ENCODE measurements around the gene CCNG2.

The CCNG2 gene

GRCh38 chr4:77179519-77179918, 22.5 kb downstream of the CCNG2 start:
- DNase-seq = no peak

- no peak for DNase-seq
Measured at GRCh38 chr4:77181720-77182119, 24.7 kb downstream of the CCNG2 start.

- no peak for DNase-seq
Measured at GRCh38 chr4:77183777-77184420, 26.9 kb downstream of the CCNG2 start.

GRCh38 chr4:77184974-77185373, 28.0 kb downstream of the CCNG2 start:
- DNase-seq = no peak

GRCh38 chr4:77185686-77186085, 28.7 kb downstream of the CCNG2 start:
- no peak for DNase-seq

- DNase-seq = no peak
Measured at GRCh38 chr4:77187322-77187721, 30.3 kb downstream of the CCNG2 start.

- DNase-seq = no peak
Measured at GRCh38 chr4:77188498-77189220, 31.7 kb downstream of the CCNG2 start.

GRCh38 chr4:77189412-77189811, 32.4 kb downstream of the CCNG2 start:
- DNase-seq = no peak

GRCh38 chr4:77190053-77190452, 33.0 kb downstream of the CCNG2 start:
- no peak for DNase-seq

- no peak for DNase-seq
Measured at GRCh38 chr4:77193046-77193445, 36.0 kb downstream of the CCNG2 start.

GRCh38 chr4:77193511-77194102, 36.6 kb downstream of the CCNG2 start:
- DNase-seq = peak; percentile 83

GRCh38 chr4:77194366-77194765, 37.4 kb downstream of the CCNG2 start:
- no peak for DNase-seq

GRCh38 chr4:77194989-77195388, 38.0 kb downstream of the CCNG2 start:
- DNase-seq = no peak

- no peak for DNase-seq
Measured at GRCh38 chr4:77196866-77197265, 39.9 kb downstream of the CCNG2 start.

GRCh38 chr4:77197361-77197760, 40.4 kb downstream of the CCNG2 start:
- no peak for DNase-seq

GRCh38 chr4:77197831-77198230, 40.8 kb downstream of the CCNG2 start:
- DNase-seq = no peak

- DNase-seq = no peak
Measured at GRCh38 chr4:77199276-77199675, 42.3 kb downstream of the CCNG2 start.

GRCh38 chr4:77199701-77200100, 42.7 kb downstream of the CCNG2 start:
- DNase-seq = no peak

GRCh38 chr4:77201343-77201742, 44.3 kb downstream of the CCNG2 start:
- no peak for DNase-seq

- DNase-seq = no peak
Measured at GRCh38 chr4:77201857-77202256, 44.9 kb downstream of the CCNG2 start.

GRCh38 chr4:77202491-77202890, 45.5 kb downstream of the CCNG2 start:
- DNase-seq = no peak

- DNase-seq = peak; percentile 65
Measured at GRCh38 chr4:77203380-77204197, 46.6 kb downstream of the CCNG2 start.

GRCh38 chr4:77204621-77205020, 47.6 kb downstream of the CCNG2 start:
- DNase-seq = no peak
